GM21390 (cell line): Measurements from ENCODE around the gene KIAA0232.
A peak's percentile ranks its signal among the peaks of the same experiment; 100 is the strongest.
"Not testable (repeated sequence)": the region's sequence is repeated elsewhere in the genome, so short reads cannot be mapped to it uniquely, and the experiment has no call there.

ENCODE experiments used
- ATAC-seq: cut with Tn5 transposase; IDR thresholded peaks from one replicate; pipeline ENCODE4 v1.9.1; 2021; ENCODE audit not compliant: unreplicated experiment

Gene KIAA0232

DNA sequence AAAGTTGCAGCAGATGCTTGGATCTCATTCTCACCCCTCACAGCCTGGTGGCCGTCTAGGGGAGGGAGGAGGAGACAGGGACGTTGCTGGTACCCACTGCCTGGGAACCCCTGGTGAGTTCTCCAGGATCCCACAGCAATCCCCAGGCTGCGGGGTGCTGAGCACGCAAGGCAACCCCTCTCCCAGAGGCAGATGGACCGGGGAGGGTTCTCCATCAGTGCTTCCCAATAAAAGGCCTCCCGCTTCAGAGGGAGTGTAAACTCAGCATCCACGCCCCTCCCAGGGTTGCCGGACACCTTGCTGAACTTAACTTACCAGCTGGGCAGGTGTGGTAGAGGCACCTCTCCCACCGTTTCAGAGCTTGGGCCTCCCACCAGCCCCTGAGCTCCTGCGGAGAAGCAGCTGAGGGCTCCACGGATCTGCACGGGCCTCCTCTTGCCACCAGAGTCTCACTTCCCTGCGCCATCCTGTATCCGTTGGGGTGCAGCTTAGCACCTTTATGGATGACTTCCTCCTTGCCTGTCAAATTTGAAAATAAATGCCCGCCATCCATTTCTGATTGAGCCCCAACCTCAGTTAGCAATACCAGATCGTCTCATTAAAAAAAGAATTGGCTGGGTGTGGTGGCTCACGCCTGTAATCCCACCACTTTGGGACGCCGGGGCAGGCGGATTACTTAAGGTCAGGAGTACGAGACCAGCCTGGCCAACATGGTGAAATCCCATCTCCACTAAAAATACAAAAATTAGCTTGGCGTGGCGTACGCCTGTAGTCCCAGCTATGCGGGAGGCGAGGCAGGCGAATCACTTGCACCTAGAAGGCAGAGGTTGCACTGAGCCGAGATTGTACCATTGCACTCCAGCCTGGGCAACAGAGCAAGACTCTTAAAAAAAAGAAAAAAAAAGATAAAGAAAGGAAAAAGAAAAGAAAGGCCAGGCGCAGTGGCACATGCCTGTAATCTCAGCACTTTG, 112.3 kb downstream of the KIAA0232 start:
- no peak for ATAC-seq

DNA sequence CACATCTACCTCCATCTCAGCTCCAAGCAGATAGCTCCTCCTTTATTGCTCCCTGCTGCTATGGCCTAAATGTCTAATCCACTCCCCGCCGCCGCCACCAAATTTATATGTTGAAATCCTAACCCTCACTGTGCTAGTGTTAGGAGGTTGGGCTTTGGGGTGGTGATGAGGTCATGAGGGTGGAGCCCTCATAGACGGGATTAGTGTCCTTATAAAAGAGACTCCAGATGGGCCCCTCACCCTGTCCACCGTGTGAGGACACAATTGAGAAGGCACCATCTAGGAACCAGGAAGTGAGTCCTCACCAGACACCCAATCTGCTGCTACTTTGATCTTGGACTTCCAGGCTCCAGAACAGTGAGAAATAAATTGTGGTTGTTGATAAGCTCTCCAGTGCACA, 113.5 kb downstream of the KIAA0232 start:
- no peak for ATAC-seq

DNA sequence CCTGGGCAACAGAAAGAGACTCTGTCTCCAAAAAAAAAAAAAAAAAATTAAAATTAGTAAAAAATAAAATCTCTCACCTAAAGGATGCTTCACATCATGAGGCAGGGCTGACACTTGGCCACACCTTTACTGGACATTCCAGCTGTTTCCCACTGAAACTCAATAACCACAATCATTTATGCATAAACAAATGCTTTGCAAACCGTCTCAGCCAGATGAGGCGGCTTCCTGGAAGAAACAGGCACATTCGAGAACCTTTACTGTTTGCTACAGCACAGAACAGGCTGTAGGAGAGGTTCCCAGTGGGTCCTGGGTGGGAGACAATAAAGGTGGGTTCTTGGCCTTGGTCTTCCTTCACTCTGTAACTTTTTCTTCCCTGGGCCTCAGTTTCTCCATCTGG, 116.2 kb downstream of the KIAA0232 start:
- ATAC-seq: no peak

DNA sequence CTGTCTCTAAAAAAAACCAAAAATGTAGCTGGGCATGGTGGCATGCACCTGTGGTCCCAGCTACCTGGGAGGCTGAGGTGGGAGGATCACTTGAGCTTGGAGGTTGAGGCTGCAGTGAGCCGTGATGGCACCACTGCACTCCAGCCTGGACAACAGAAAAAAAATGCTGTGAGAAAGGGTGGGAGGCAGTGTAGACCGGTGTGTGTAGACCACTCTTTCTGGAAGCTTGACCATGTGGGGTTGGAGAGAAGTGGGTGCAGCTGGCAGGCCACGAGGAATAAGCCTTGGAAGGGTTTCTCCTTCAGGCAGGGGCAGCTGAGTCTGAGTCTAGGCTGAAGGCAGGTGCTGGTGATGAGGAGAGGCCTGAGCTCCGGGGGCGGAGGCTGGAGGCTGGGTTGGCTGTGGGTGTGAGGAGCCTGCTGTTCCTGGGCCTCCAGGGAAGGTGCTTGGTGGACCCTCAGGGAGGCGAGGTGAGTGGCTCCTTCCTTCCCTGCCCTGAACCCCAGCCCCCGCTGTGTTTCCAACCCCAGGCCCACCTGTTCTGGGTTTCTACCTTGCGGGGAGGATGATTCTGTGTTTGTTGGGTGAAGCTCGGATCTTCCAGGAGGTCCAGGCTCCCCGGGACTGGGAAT, 117.8 kb downstream of the KIAA0232 start:
- ATAC-seq: no peak

DNA sequence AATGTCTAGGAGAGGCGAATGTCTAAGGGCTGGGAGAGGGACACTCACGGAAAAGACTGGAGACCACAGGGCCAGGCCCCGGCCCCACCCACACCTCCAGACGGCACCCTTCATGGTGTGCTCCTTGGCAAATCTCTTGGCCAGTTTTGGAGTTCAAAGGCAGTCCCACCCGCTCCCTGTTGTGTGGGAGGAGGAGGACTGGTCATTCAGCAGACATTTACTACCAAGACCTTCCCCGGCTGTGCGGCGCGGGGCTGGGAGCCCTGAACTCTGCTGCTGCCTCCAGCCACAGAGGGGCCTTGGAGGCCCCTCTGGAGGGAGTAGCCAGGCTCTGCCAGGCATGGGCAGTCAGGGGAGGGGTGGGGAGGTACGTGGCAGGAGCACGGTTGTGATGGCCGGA, 118.4 kb downstream of the KIAA0232 start:
- ATAC-seq: no peak

DNA sequence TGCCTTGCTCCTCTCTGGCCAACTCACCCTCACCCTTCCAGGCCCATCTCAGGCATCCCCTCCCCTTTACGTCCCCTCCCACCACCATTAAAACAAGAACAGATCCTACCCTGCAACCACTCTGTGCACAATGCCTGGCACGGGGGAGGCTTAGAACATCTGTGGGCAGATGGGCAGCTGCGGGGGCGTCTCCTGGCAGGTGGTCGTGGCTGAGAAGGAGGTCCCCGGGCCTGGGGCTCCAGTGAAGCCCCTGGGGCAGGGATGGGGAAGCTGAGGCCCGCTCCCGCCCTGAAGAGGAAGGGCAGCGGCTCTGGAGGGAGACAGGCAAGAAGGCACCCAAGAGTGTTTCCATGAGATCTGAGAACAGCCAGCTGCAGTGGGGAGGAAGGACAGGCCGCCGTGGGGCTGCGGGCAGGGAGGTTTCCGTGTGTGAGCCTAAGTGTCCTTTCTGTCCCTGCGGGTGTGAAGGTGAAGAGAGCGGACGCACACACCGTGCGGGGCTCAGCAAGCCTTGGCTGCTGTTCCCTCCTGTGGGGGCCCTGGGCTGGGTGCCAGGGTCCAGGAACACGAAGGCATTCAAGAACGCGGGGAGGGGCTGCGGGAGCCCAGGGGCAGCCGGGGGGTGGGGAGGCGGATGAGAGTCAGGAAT, 119.3 kb downstream of the KIAA0232 start:
- no peak for ATAC-seq

DNA sequence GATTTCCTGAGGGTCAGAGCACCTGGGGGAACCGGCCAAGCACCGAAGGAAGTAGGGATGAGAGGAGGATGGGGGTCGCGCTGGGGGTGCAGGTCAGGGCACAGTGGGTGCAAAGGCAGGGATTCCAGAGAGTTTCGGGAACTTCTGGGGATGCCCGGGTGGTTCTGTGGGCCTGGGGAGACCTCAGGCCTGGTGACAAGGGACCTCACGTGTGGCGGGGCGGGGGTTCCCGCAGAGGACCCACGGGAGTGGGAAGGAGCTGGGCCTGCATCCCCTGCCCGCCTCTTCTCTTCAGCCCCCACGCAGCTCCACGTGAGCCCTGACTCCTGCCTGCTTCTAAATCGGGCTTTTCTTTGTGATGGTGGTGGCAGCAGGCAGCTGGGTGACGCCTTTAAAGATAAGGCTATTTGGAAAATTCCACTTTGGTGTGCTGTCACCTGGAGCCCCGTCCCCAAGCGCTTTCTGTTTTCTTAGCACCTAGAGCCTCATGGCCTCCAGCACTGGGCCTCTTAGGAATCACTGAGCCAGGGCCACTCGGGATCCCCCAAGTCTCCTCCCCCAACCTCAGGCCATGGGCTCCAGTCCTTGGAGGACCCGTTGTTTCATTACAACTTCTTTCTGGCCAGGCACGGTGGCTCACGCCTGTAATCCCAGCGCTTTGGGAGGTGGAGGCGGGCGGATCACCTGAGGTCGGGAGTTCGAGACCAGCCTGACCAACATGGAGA, 120.0 kb downstream of the KIAA0232 start:
- no peak for ATAC-seq

DNA sequence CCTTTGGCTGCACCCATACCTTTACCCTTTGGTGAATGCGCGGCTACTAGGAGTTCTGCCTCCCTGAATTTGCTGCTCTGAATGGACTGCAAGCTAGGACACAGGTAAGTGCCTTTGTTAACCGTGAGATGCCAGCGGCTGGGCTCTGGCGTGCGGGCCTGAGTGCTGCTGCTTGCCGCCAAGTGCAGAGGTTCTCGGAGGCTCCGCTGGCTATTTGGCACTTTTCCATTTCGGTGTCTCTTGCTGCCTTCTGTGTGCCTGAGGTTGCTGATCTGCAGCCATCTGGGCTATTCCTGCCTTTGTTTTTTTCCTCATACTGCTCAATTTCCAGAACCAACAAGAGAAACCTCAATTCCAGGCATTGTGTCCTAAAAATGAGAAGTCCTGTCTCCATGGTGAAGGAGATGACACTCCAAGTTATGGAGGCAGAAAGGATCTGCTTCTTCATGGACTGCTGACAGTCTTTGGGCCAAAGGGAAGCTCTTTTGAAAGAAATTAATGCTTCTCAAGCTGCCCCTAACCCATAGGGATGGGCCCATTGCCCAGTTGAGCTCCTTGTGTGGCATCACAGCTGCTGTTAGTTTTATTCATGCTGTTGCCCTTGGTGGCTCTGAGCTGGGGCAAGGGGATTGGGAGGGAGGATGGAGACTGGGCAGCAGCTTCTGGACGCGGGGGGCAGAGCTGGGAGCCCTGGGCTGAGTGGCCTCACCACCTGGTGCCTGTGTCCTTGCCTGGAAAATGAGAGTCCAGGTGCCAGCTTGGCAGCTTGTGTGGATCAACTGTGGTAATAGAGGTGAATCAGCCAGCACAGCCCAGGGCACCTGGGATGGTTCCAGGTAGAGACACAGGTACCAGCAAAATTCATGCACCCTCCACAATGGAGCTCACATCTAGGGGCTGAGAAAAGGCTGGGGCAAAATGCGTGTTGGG, 123.3 kb downstream of the KIAA0232 start:
- no peak for ATAC-seq

DNA sequence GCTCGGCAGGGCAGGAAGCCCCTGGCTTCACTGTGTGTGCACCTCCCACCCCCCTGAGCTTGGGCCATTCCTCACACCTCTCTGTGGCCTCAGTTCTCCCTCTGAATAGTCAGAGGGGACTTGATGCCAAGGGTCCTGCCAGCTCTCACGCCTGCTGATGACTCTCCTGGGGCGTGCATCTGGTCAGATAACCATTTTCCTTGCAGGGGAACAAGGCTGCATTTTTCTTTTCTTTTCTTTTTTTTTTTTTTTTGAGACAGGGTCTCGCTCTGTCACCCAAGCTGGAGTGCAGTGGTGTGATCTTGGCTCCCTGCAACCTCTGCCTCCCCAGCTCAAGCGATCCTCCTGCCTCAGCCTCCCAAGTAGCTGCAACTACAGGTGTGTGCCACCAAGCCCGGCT, 124.0 kb downstream of the KIAA0232 start:
- not testable (repeated sequence) for ATAC-seq

DNA sequence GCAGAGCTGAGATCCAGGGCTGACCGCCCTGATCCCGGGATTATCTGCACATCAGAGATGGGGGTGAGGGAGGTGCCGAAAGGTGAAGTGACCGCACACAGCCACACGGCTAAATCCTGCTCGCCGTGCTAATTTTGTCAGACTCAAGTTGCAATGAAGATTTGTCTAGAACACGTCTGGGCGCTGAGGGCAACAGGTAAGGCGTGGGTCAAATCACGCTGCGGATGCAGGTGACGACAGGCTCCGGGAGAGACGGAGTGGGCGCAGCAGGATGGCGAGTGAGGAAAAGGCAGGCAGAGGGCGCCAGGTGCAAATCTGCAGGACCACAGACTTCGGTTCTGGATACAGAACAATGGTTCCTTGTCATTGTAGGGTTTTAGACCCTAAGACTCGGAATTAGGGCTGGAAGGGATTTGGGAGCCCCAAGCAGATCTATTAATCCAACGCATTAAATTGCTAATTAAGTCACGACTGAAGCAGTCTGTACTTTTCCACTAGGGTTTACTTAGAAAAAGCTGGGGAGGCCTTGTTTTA, 125.2 kb downstream of the KIAA0232 start:
- no peak for ATAC-seq

DNA sequence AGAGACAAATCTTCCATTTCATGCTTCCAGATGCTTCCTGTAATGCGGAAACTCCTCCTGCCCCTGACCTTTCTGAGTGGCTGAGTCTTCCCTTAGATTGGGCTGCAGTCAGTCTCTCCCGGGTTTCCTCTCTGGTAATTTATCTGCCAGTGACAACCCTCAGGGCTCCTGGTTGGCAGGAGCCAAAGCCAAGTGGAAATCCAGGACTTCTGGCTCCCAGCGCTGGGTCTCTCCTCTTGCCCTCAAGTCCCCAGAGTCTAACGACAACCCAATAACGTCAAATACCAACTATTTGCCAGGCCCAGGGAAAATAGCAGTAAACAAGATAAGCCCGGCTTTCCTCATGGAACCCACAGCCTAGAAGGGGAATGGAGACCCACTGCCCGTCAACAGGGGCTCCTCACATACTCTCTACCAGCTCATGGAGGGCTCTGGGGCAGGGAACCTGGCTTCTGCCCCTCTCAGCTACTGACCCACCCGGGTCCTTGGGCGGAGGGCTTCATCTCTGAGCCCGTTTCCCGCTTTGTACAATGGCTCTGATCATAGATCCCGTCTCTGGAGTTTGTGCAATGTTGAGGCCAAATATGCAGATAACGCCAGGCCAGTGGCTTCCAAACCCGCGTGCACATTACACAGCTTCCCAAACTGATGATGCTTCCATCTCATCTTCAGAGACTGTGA, 126.0 kb downstream of the KIAA0232 start:
- ATAC-seq: no peak

DNA sequence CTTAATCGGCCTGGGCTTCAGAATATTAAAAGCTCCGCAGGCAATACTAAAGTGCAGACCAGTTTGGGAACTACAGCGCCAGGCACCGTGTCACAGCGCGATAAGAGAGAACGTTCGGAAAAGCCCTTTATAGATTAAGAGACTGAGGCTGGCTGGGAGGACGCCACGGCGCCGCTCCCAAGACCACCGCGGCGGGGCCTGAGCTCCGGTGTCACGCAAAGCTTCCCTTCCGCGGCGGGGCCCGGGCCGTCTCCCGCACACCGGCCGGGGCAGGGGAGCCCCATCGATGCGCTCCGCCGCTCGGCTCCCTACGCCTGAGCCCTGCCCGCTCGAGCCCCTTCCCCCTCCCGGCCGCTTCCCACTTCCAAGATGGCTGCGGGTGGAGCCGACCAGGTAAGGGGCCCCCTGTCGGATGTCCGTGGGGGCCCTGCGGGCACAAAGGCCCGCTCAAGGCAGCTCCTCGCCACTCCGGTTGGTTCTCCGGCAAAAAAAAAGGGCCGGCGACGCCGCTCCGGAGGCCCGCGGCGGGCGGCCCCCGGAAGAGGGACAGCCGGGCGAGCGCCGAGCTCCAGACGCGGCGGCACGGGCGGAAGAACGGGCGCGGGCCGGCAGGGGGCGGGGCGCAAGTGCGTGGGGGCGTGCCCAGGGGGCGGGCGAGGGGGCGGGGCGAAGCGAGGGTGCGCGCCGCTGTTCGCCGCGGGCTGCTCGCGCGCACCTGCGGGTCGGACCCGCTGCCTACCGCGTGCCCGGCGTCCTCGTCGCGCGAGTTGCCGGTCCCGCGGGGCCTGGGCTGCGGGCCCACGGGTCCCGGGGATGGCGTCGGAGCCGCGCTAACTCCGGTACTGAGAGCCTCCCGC, 126.8 kb downstream of the KIAA0232 start, which contains the start of gene TBC1D14:
TBC1D14 (plus strand) TSS at position 714 of the 857 bp plus-strand sequence. CDS start 13,564 bp downstream, outside the sequence.
- ATAC-seq: peak; percentile 86

DNA sequence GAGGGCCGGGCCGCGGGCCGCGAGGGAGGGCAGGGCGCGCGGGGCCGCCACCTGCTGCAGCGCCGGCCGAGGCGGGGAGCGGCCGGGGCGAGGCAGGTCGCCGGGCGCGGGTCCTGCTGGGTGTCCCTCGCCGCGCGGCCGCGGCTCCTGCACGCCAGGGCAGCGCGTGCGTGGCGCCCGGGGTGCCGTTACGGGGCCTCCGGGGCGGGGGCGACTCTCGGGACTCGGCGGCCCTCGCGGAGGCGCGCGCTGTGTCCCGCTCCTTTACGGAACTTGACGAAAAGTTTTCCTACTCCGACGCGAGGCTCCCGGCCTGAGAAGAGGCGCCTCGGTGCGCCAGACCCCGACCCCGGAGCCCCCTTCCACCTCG, 127.4 kb downstream of the KIAA0232 start:
- ATAC-seq: peak; percentile 39

DNA sequence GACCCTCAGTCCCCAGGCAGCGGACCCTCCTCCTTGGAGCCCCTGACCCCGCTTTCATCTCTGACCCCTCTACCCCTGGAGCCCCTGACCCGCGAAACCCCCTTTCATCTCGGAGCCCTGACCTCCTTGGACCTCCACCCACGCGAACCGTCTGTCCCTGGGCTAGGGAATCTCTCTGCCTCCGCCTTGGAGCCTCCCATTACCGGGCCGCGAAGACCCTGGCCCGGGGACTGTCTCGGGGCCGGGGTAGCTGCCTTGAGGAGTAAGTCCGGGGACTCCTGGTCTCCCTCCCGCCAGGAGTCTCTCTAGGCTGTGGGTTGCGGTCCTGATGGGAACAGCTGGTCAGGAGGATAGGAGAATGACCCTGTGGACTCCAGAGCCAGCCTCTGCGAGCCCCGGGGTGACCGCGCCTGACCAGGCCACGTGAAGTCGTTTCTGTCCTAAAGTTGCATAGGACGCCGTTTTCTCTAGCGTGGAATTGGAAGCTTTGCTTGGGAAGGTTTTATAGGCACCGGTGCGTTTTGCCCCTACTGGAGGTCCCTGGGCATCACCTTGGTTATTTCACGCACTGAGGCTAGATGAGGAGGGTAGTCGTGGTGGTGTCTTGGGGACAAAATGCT, 127.9 kb downstream of the KIAA0232 start:
- ATAC-seq: no peak

DNA sequence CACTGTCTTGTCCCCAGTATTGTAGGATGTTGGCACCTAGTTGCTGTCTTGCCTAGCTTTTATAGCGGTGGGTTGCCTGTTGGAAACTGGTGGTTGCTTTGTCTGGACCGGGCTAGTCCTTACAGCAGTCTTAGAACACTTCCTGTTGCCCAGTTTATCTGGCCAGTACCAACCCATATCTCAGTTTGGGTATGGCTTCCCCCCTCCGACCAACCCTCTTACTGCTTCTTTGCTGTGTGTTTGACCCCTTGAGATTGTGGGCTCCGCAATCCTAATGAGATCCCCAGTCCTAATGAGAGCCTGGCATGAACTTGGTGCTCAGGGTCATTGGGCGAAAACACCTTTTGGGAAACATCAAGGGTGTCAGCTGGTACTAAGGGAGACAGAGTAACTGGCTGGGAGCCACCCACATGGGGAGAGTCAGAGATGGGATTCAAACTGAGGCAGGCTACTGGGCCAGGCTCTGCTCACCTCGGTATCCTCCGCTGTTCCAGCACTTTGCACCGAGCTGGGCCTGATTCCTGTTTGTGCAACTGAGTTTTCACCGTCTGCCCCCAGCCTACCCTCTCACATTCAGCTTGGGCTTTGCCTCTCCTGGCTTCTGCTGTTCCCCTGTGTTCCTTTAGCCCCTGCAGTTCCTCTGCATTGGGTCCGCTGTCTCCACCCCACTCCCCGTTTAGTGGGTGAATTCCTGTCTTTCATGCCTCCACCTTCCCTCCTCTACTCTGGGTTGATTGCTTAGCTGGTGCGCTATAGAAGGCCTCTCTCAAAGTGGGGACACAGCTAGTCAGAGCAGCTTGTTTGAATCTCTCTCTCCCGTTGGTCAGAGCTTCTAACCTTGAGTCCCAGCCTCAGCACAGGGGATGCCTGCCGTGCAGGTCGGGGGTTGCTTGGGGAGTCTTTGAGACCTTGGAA, 128.7 kb downstream of the KIAA0232 start:
- no peak for ATAC-seq

DNA sequence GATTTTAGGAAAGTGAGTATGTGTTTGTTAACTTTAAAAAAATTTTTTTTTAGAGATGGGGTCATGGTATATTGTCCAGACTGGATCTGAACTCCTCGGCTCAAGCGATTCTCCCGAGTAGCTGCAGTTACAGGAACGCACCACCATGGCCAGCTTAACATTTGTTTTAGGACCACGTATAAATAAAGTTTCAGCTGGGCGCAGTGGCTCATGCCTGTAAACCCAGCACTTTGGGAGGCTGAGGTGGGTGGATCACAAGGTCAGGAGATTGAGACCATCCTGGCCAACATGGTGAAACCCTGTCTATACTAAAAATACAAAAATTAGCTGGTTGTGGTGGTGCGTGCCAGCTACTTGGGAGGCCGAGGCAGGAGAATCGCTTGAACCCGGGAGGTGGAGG, 129.4 kb downstream of the KIAA0232 start:
- ATAC-seq: not testable (repeated sequence)

DNA sequence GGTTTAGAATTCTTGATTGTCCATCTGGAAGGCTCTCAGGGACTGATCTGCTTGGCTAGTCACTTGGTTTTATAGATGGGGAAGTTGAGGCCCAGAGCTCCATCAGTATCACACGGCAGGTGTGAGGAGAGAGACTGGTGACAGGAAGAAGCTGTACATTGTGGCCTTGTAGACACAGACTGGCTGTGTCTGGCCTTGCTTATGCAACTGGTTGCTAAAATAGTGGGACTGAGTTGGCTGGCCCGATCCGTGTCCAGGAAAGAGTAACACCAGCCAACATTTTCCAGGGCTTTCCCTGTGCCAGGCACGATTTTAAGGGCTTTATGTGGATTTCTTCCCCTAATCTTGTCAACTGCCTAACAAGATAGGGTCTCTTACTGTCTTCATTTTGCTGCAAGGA, 129.9 kb downstream of the KIAA0232 start:
- no peak for ATAC-seq
